Spleen (tissue), 13 donors: ENCODE measurements around the gene PREP. TPM values are rescaled to one million over a fixed set of nuclear protein-coding genes. Genes with fewer than 3 reads are reported as not detected.

Source experiments
- DNase-seq: peaks from one replicate; pipeline ENCODE4 v3.0.0-alpha.2; 2020
- H3K27ac ChIP-seq, 8 donors: fragments of 200-600 bp; sonication (generic) in 7 of 8; 1 replicate in 4 of 8; 2 replicates in 4 of 8; pipeline versions ENCODE4 v1.5.0 to v1.8.0; 2016 to 2021; ENCODE audit warnings: inconsistent platforms in 4 of 8, mild to moderate bottlenecking in 4 of 8, moderate library complexity in 1 of 8
- H3K27me3 ChIP-seq, 7 donors: fragments of 200-600 bp; sonication (generic) in 6 of 7; replicated peaks in 1 of 7; 1 replicate in 4 of 7; 2 replicates in 3 of 7; pipeline versions ENCODE4 v1.5.0 to v1.8.0; 2016 to 2021; ENCODE audit warnings: inconsistent platforms in 3 of 7, mild to moderate bottlenecking in 1 of 7
- H3K36me3 ChIP-seq, 6 donors: fragments of 200-600 bp; sonication (generic) in 5 of 6; 1 replicate in 4 of 6; 2 replicates in 2 of 6; pipeline versions ENCODE4 v1.5.0 to v1.8.0; 2016 to 2021; ENCODE audit warnings: inconsistent platforms in 2 of 6
- H3K4me1 ChIP-seq, 6 donors: fragments of 200-600 bp; sonication (generic) in 5 of 6; 1 replicate in 3 of 6; 2 replicates in 3 of 6; pipeline versions ENCODE4 v1.5.0 to v1.8.0; 2016 to 2021; ENCODE audit warnings: inconsistent platforms in 3 of 6
- H3K4me3 ChIP-seq, 8 donors: fragments of 200-600 bp; sonication (generic) in 7 of 8; 1 replicate in 4 of 8; 2 replicates in 4 of 8; pipeline versions ENCODE4 v1.5.0 to v1.8.0; 2016 to 2021; ENCODE audit warnings: inconsistent platforms in 4 of 8, mild to moderate bottlenecking in 4 of 8, moderate library complexity in 2 of 8
- H3K9me3 ChIP-seq, 8 donors: fragments of 200-600 bp; sonication (generic) in 7 of 8; 1 replicate in 4 of 8; 2 replicates in 4 of 8; pipeline versions ENCODE4 v1.5.0 to v1.8.0; 2016 to 2021; ENCODE audit warnings: inconsistent platforms in 4 of 8
- CTCF ChIP-seq, 11 experiments: fragments of 200-600 bp in 7 of 11; fragments of 450-650 bp in 4 of 11; sonication (generic) in 4 of 11; IDR thresholded peaks in 8 of 11; conservative IDR thresholded peaks in 3 of 11; 1 replicate in 7 of 11; 2 replicates in 4 of 11; pipeline versions ENCODE4 v1.4.0 to v1.8.0; 2016 to 2021; ENCODE audit warnings: antibody characterized with exemption in 11 of 11, inconsistent platforms in 4 of 11, mild to moderate bottlenecking in 1 of 11
- POLR2A ChIP-seq, 3 donors: fragments of 450-650 bp; IDR thresholded peaks; one replicate each; pipeline ENCODE4 v1.5.1; 2017; ENCODE audit warnings: antibody characterized with exemption in 3 of 3, mild to moderate bottlenecking in 1 of 3
- POLR2AphosphoS5 ChIP-seq, 3 donors: sonication (generic); formaldehyde crosslinking; IDR thresholded peaks; one replicate each; pipeline ENCODE4 v1.5.1; 2017; ENCODE audit warnings: antibody characterized with exemption in 3 of 3
- WGBS, 5 donors: extraction: QIAGEN DNeasy Blood & Tissue Kit in 3 of 5; methylation state at CpG; one replicate each; pipeline versions ENCODE4 v1.1.5 to v1.1.7; 2013 to 2018; 5-methylcytosine and 5-hydroxymethylcytosine counted together
- intact Hi-C: fragments of 100-400 bp; cut with DNase I; formaldehyde crosslinking; loops from one replicate; pipeline ENCODE4 v1.15.0; 2023; ENCODE audit warnings: low total_unique reads
- long read RNA-seq, 2 donors: transcript quantifications; one replicate each; lab custom pipeline, GENCODE V29; 2026
- polyA plus RNA-seq, 3 donors: library from polyadenylated mRNA; stranded (reverse); fragments of 200-250 nt; gene quantifications; one replicate each; pipeline ENCODE4 v1.2.1, GENCODE V29; 2013
- total RNA-seq, 7 donors: library from RNA; depleted of rRNA in 3 of 7; stranded (reverse); fragments of >200 nt in 3 of 7; fragmentation: NEBNext Ultra II Directional in 4 of 7; extraction: Animal tissue kit (Norgen Biotek cat#: 25700) in 4 of 7; gene quantifications; one replicate each; pipeline versions ENCODE4 v1.1.0 to v1.2.1, GENCODE V29; 2016 to 2021
- donor health status: healthy with polysubstance abuse.
- donor health status: DM: no; HTN: no; CAD: no; lungs with moderate emphysema.
- donor health status: DM: no; HTN: no; CAD: no.
- donor health status: Bipolar disorder and iron deficiency.
- donor health status: healthy.
- donor health status: DM: no; HTN: no; CAD: no.
- donor health status: DM: yes; HTN: yes; CAD: no.

The PREP gene
- total RNA-seq (10 to 100 TPM; 17.4 to 22.9 (median 20.3) TPM), polyA plus RNA-seq (10 to 100 TPM in 2 of 3 donors, 1 to 10 TPM in 1; 9.8 to 13.2 (median 13.1) TPM)
- long read RNA-seq, donor 1, partial matches to known transcripts = 0 of 3 reads
- long read RNA-seq, donor 1, other reads (novel, unspliced or antisense) = 0 of 3 reads
- long read RNA-seq, donor 2, partial matches to known transcripts = 0 of 2 reads
- long read RNA-seq, donor 2, other reads (novel, unspliced or antisense) = 0 of 2 reads

GRCh38 chr6:105402939-105403935 lies at the start of gene PREP:
Gene PREP, minus strand, starts transcription at chr6:105403082. Its CDS starts 191 bp downstream, at chr6:105402891.
- peak within 1 kb of the TSS; percentile 66 to 88 (median 83) for H3K27ac ChIP-seq
- 1 to 5% (median 2%) methylated on average over 31 to 84 of the region's 84 CpGs for WGBS, 5 donors
- no peaks in the 10 kb centered on the region for H3K36me3 ChIP-seq
- TF ChIP-seq POLR2AphosphoS5 (IDR thresholded peaks at IDR 0.05) (peak in 2 of 3 donors; percentile 74 to 76), CTCF (IDR thresholded peaks at IDR 0.05 in 8 of 11, conservative IDR thresholded peaks at IDR 0.05 in 3 of 11) (peak; percentile 60 to 83 (median 75)), POLR2A (IDR thresholded peaks at IDR 0.05) (no peak)
- peaks cover 10 to 52% (median 35%) of the 10 kb centered on the region in 6 donors for H3K4me1 ChIP-seq
- H3K4me3 ChIP-seq = peak within 1 kb of the TSS; percentile 87 to 98 (median 90)
- peak; percentile 98 for DNase-seq
- no peaks in the 10 kb centered on the region for H3K27me3 ChIP-seq
- intact Hi-C loops = no loop called here
- no peaks in the 10 kb centered on the region for H3K9me3 ChIP-seq

GRCh38 chr6:105452376-105452775 lies 49.5 kb upstream of the PREP start:
- 93 to 99% (median 97%) methylated on average over 2 of the region's 2 CpGs for WGBS, 5 donors
- H3K27ac ChIP-seq = peak overlapping the region in 5 of 8 donors; percentile 42 to 76 (median 72)
- no peaks in the 10 kb centered on the region for H3K9me3 ChIP-seq
- H3K4me3 ChIP-seq = no peak overlapping the region
- H3K27me3 ChIP-seq = no peaks in the 10 kb centered on the region
- peaks cover 0 to 18% (median 7%) of the 10 kb centered on the region in 6 donors for H3K4me1 ChIP-seq
- no peak for DNase-seq
- intact Hi-C loops = no loop called here
- H3K36me3 ChIP-seq = no peaks in the 10 kb centered on the region
- TF ChIP-seq CTCF (IDR thresholded peaks at IDR 0.05 in 8 of 11, conservative IDR thresholded peaks at IDR 0.05 in 3 of 11) (no peak), POLR2A (IDR thresholded peaks at IDR 0.05) (no peak), POLR2AphosphoS5 (IDR thresholded peaks at IDR 0.05) (no peak)

GRCh38 chr6:105449756-105450390 lies 47.0 kb upstream of the PREP start:
- DNase-seq = no peak
- Histone ChIP-seq H3K4me1 (peaks cover 0 to 18% (median 7%) of the 10 kb centered on the region in 6 donors), H3K27me3 (no peaks in the 10 kb centered on the region), H3K36me3 (no peaks in the 10 kb centered on the region), H3K4me3 (no peak overlapping the region), H3K27ac (no peak overlapping the region), H3K9me3 (no peaks in the 10 kb centered on the region)
- TF ChIP-seq POLR2AphosphoS5 (IDR thresholded peaks at IDR 0.05) (no peak), POLR2A (IDR thresholded peaks at IDR 0.05) (no peak), CTCF (IDR thresholded peaks at IDR 0.05 in 8 of 11, conservative IDR thresholded peaks at IDR 0.05 in 3 of 11) (no peak)
- intact Hi-C loops = no loop called here
- 75 to 88% (median 82%) methylated on average over 2 of the region's 2 CpGs for WGBS, 5 donors
